HG02970 (cell line): ENCODE measurements around the gene ST6GALNAC6.

ENCODE experiments used
- ATAC-seq: cut with Tn5 transposase; IDR thresholded peaks from one replicate; pipeline ENCODE4 v1.9.1; 2021; ENCODE audit warnings: mild to moderate bottlenecking, moderate library complexity, moderate number of reproducible peaks; ENCODE audit not compliant: unreplicated experiment, low FRiP score

Gene ST6GALNAC6, protein sequence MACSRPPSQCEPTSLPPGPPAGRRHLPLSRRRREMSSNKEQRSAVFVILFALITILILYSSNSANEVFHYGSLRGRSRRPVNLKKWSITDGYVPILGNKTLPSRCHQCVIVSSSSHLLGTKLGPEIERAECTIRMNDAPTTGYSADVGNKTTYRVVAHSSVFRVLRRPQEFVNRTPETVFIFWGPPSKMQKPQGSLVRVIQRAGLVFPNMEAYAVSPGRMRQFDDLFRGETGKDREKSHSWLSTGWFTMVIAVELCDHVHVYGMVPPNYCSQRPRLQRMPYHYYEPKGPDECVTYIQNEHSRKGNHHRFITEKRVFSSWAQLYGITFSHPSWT

DNA sequence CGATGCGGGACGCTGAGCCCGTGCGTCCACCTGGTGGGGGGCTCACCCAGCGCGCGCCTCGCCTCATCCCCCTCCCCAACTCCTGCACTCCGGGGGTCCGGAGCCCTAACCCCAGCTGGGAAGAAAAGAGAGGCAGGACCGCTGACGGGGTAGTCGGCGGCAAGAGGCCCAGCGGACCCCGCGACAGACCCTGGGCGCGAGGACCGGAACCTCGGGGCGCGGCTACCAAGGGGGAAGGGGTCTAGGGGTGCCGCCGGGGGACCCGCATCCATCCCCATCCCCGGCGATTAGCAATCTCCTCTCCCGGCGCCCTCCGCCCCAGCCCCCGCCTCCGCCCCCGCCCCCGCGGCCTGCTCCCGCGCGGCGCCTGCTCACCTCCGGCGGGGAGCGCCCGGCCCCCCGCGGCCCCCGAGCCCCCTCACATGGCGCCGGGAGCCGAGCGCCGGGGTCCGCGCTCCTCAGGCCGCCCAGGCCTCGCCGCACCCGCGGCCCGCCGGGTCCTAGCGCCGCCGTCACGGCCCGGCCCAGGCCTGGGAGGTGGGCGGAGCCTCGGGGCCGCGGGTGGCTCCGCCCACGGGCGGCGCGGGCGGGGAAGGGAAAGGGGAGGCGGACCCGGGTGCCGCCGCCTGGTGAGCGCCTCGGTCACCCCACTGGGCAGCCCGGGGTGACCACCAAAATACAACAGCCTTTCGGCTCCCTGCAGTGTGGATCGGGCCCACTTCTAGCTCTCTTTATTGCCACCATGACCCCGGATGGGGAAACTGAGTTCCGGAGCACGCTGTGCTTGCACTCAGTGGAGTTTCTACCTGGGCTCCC, at the start of gene ST6GALNAC6:
Gene ST6GALNAC6, minus strand, starts transcription at position 476 of the 816 bp plus-strand sequence. CDS start 1,622 bp downstream, outside the sequence.
- peak; percentile 65 for ATAC-seq

DNA sequence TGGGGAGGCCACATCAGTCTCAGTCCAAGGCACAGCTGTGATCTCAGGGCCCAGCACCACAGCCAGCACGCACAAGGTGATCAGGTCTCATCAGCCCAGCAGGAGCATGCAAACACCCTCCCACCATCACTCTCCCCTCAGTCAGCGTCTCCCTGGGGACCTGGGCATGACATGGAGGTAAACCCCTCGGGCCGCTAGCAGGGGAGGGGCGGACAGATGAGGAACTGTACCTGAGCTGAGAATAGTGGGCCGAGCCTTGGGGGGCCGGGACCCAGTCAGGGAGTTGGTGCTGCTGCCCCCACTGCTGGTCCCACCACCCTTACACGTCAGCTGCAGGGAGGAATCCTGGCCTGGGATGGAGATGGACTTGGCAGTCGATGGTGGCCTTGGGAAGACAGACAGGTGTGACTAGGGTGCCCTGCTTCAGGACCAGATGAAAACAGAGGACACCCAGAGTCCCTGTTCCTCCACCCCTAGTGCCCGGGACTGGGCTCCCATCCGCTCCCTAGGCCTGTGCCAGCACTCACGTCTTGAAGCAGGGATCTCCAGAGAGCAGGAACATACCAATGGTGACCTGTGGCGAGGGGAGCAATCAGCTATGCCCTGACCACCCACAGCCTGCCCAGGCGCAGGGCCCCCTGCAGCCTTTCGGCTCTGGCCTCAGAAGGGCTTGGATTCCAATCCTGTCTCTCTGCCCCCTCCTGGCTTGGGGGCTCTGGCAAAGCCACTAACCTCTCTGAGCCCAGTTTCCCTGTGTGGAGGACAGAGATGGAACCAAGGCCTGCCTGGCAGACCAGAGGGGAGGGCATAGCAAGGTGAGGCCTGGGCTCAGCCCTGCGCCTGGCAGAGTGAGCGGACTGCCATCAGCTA, 48.7 kb upstream of the ST6GALNAC6 start:
- ATAC-seq = no peak

DNA sequence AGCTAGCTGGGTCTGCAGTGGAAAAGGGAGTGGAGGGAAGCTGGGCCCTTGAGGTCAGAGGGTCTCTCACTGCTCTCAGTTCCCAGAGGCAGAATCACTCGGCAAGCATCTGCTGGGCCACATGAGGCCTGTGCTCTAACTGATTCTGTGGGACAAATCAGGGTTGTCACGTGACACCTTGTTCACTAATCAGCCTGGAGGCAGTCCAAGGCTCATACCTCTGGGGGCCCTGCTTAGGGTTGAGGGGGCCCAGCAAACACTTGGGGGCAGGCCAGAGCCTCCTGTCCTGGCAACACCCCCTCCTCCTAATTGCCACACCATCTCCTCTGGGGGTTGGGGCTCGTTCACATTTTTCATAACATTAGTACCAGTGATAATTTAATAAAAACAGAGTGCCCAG, 47.3 kb upstream of the ST6GALNAC6 start:
- ATAC-seq = no peak

DNA sequence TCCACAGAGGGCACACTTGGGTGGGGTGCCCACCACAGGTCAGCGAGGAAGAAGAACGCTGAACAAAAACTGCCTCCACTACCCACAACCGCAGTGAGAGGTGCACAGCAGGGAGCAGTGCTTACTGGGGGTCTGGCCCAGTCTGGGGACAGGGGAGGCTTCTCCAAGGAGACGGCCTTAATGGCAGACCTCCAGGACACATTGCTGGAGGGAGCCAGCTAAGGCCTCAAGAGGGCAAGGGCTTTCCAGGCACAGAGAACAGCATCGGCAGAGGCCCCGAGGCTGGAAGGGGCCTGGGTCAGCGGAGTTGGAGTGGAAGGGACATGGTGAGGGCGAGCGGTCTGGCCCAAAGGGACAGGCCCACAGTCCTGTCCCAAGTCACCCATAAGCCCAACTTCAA, 46.5 kb upstream of the ST6GALNAC6 start:
- ATAC-seq = no peak

DNA sequence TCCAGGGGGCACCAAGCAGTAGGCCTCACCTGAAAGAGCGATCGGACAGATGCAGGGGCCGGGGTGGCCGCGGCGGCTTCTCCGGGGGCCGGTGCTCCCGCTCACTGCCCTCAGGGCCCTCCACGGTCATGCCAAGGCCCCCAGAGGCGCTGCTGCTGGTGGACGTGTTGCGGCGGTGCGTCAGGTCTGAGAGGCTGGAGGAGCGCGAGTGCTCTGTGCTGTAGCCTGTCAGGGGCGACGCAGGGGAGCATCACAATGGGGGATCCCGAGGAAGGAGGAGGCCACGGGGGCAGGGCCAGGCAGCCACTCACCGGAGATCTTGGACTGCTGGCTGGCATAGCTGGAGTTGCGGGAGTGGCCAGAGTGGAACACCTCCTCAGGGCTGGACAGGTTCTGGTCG, 45.9 kb upstream of the ST6GALNAC6 start:
- no peak for ATAC-seq

DNA sequence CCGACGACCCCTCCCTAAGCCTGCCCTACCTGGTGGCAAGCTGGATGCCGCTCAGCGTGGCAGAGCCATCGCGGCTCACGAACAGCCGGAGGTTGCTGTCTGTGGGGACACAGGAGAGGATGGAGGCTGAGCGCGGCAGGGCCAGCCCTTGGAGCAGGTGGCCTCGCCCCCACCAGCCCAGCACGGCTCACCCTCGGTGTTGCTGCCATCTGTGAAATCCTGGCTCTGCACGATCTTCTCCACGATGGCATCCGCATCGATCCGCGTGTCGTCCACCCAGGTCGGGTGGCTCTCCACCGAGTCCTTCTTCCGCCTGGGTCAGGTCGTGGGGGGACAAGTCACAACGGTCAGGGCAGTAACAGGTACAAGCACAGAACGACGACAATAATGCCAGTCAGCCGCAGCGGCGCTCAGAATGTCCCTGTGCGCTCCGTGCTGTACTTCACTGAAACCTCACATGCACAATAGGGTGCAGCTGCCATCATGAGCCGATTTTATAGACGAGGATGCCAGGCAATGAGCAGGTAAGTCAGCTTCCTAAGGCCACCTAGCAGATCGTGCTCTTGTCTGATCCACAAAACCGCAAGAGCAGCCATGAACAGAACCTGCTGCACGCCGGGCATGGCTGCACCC, 45.3 kb upstream of the ST6GALNAC6 start:
- ATAC-seq = no peak

DNA sequence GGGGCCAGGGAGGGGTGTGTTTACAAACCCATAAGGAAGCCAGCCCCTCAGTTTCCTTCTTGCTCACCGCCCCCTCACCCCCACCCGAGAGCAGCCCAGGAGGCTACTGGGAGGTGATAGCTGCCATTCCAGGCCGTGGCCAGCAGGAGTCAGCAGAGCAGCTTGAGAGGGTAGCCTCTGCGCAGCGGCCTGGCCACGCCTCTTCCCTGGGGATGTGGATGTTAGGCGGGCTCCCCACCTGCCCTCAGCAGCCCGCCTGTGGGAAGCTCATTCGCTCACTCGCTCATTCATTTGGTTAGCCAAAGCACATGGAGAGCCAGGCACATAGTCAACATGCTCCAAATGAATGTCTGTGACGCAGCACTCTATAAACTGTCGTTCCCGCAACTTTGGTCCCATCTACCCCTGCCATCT, 44.3 kb upstream of the ST6GALNAC6 start:
- ATAC-seq = no peak

DNA sequence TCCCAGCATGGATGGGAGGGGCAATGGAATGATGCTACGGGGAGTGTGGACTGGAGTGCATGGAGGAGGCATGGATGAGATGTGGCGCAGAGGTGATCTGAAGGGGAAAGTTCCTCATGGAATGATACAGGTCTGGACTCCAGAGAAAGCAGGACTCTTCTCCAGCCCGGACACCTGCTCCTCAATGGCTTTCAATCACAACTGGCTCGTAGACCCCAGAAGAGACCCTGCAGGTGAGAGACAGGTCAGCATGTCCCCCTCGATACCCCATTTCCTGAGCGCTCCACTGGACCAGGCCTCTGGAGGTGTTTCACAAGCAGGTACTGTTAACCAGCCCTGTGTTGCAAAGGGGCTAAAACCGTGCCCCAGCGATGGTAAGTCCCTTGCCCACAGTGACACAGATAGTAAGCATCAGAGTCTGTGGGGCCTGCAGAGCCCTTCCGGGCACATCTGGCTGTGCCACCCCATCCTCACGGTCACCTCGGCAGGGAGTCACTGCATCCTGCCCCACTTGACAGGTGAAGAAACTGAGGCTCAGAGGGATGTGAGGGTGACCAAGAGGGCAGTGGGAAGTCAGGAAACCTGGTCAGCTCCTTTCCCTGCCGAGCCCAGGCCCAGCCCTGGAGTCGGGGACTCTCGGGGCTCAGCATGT, 43.7 kb upstream of the ST6GALNAC6 start:
- no peak for ATAC-seq

DNA sequence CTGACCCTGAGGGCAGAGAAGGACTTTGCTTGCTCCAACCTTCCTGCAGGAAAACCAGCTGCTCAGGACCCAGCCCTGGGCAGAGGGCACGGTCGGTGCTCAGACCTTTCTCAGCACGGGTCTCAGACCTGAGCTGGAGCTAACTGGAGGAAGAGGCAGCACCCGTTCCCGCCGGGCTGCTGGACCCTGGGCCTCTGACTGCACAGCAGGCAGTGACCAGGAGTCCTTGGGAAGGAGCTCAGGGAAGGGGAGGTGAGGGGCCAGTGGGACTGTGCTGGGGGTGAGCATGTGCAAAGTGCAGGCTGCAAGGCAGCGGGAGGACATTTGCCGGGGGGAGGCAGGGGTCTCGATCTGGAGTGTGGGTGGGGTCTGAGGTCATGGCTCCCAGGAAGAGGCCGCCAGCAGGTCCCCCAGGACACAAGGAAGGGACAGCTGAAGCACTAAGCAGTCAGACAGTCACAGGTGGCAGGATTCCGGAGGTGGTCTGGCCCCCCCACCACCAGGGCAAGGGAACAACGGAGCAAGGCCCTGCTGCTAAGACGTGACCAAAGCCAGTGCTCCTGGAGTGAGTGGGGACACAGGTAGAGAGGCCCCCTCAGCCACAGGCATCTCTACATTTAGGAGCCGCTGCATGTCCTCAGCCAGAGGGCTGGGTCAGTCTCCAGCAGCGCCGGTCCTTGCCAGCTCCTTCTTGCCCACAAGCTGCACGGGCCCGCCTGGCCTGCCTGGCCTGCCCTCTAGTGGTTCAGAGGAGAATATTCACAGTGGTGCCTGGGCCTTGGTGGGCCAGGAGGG, 43.0 kb upstream of the ST6GALNAC6 start:
- no peak for ATAC-seq

DNA sequence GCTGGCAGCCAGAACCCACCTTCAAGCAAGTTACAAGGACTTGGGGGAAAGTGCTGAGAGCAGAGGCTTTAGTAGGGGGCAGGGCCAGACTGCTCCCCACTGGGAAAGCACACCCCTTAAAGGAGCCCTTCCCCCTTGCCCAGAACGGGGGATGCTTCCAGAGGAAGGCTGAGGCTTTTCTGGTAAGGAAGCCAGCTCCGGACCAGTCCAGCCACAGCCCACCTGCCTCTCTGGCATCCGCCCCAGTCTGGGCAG, 42.5 kb upstream of the ST6GALNAC6 start:
- ATAC-seq = no peak

DNA sequence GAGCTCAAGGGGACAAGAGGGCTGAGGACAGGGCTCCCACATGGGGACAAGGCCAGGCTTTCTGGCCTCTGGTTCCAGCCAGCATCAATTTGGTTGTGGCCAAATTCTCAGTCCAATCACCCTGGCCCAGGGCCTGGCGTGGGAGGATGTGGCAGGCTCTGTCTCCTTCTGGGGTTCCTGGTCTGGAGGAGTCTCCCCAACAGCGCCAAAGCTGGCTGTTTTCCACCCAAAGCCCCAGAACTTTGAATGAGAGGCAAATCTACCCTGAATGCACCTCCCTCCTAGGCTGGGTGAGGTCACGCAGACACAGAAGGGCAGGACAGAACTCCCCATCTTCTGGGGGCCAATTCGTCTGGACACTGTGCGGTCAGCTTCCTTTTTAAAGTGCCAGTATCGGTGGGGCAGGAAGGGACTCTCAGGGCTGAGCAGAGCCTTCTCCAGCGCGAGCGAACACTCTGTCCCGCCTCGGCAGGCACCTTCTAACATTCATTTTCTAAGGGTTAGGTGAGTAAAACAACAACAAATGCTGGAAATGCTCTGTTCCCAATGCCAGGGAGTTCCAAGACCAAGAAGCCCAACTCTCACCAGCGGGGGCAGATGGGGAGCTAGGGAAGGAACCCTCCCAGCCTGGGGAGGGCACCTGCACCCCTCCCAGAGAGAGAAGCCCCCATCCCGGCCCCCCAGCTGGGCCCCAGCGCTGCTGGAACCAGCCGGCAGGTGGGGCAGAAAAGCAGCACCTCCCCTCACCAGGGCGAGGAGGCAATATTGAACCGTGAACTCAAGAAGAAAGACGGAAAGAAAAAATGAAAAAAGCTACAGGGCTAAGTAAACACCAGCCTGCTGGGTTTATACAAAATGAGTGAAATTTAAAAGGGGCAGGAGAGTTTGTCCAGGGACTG, 41.9 kb upstream of the ST6GALNAC6 start:
- ATAC-seq = no peak

DNA sequence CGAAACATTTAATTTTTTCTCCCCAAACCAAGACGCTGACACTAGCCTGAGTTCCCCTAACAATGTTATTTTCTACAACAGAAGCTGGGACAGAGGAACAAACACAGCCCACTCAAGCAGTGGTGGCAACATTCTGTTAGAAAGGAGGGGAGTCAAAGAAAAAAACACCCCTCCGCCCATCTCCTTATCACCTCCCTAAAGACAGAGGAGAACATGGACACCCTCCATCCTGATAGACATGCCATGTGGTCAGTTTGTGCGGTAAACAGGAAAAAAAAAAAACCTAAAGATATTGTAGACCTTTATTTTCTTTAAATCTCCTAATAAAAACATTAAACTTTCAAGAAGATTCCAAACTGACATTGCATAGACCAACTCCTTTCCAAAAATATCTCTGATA, 41.2 kb upstream of the ST6GALNAC6 start:
- no peak for ATAC-seq

DNA sequence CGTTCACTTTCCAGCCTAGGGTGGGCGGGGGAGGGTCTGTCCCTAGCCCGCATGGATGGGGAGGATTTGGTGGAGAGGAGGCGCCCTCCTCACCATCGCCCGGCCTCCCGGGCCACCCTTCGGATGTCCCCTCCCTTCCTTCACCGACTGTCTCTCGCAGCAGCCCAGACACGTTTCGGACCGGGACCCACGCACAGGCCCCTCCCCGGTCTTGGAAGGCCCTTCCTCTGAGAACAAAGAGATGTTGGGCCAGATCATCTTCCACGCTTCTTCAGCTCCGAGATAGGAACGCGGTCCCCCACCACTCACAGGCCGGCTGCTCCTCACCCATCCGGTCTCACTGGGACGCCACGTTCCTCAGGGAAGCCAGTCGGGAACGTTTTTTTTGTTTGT, 38.9 kb upstream of the ST6GALNAC6 start:
- ATAC-seq = no peak

DNA sequence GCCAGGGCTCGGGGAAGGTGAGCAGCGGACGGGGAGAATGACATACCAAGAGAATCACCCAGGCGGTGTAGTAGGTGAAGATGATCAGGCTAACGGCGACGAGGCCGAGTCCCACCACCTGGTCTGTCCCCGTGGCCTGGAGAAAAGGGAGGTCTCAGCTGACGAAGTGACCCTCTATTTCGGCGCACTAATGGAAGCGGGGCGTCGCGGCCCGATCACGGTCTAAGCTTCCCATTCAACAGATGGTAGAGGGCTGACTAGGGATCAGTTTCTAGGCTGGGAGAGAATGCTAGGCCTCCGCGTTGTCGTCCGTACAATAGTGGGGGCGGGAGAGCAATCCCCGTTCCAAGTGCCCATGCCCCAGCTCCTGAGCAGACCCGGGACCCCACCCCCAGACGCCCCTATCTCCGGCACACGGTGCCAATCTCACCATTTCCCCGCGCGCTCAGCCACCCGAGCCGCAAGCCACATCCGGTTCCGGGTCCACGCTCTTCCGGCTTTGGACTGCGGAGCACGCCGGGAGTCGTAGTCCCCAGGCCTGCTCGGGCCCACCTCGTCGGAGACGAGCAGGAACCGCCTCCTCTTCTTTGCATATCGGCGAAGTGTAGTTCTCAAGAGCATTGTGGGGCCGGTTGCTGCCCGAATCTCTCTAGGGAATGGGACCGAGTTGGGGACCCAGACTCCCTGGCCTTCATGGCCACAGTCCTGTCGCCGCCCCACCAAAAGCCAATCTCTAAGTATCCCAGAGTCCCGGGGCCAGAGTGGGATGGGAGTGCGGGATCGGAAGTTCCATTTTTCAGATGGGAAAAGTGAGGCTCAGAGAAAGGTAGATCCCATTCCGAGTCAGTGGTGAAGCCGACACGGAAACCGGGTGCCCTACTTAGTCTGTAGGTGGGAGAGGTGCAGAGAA, 38.2 kb upstream of the ST6GALNAC6 start, which contains the start of gene DPM2:
Gene DPM2, minus strand, starts transcription at position 467 of the 910 bp plus-strand sequence. Its CDS starts 34 bp downstream, at position 433.
- peak; percentile 80 for ATAC-seq

DNA sequence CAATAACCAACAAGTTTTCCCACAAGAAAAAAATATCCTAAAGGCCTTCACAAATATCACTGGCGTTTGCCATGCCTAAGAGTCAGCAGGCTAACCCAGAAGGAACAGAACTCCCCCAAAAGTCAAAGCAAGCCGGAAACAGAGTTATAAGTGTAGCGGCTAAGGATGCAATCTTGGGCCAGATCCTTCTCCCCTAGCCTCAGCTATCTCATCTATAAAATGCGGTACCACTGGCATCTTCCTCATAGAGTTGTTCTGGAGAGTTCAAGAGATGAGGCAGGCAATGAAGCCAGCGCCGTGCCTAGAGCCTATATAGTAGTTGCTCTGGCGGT, 37.6 kb upstream of the ST6GALNAC6 start:
- no peak for ATAC-seq

DNA sequence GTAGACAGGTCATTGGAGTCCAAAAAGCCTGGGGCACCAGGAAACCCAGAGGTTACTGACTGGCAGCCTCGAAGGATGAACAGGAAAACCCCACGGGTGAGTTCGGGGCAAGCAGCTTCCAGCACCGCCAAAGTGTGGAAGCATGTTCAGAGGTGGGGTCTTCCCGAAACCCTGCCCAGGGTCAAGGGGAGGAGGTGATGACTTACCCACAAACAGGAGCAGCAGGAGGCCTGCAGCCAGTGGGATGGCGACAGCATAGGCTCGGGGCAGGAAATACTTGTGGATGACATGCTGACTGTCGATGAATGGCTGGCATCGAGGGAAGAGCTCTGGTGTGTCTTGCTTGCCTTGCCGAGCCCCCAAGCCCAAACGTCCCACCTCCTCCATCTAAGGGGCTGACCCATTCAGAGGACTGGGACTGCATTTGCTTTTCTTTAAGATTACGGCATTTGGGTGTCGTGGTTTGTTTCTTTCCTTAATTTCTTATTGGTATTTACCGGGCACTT, 37.0 kb upstream of the ST6GALNAC6 start:
- ATAC-seq = no peak

DNA sequence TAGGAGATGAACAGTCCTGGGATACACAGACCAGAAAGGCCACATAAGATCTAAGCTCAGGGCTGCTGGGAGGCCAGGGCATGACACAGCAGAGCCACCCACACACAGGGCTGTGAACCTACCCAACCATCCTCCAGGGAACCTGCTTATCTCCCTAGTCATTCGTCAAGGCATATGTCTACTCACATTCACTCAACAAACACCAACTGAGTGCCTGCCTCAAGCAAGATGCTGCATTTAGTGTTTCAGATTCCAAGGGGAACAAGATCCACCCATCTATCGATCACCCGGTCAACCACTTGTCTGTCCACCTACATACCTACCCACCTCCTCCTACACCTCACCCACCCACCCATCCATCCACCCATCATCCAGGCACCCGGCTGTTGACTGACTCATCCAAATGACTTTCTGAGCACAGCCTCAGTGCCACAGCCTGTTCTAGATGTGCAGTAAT, 36.4 kb upstream of the ST6GALNAC6 start:
- no peak for ATAC-seq
